Pulmonary artery endothelial cell (primary cell): ENCODE measurements around the gene AKAP12. TPM values are rescaled to one million over a fixed set of nuclear protein-coding genes. Genes with fewer than 3 reads are reported as not detected.
"Not testable (repeated sequence)": the region's sequence is repeated elsewhere in the genome, so short reads cannot be mapped to it uniquely, and the experiment has no call there.

Experiments used
- DNase-seq: peaks from one replicate; pipeline ENCODE4 v3.0.0-alpha.2; 2011; ENCODE audit warnings: low read depth, low spot score
- total RNA-seq: library from RNA; depleted of rRNA; stranded (reverse); fragments of >200 nt; gene quantifications from 2 replicates; pipeline ENCODE4 v1.2.3, GENCODE V29; 2014

The AKAP12 gene
- total RNA-seq, 1 donor from 2014 or later, result 309 TPM

DNA sequence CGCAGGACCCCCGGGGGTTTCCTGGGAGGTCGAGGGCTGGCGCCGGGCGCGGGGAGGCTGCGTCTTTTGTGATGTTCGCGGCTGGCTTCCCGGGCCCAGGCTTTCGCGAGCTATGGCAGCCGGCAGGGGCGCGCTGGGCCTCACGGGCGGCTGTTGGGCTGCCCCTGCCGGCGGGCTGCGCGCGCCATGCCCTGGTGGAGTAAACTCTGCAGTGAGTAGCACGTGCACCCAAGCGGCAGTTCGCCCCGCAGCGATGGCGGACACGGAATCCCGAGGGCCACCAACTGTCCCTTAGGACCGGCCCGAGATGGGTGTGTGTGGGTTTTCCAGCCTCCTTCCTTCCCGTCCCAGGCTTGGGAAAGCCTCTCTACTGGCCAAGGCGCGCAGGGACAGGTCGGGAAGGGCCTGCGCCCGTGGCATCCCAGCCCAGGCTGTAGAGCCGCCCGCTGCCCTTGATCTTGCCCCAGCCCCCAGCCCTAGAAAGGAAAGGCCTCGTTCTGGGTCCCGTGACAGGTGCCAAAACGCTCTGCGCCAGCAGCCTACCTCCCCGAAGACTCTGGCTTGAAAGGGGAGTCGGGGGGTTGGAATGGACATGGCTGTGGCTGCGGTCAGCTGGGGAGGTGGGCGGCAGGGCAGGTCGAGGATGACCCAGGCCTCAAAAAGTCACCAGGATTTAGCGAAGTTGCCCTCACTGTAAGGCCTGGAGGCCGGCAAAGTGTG lies 101.9 kb downstream of the AKAP12 start:
- DNase-seq, result no peak

DNA sequence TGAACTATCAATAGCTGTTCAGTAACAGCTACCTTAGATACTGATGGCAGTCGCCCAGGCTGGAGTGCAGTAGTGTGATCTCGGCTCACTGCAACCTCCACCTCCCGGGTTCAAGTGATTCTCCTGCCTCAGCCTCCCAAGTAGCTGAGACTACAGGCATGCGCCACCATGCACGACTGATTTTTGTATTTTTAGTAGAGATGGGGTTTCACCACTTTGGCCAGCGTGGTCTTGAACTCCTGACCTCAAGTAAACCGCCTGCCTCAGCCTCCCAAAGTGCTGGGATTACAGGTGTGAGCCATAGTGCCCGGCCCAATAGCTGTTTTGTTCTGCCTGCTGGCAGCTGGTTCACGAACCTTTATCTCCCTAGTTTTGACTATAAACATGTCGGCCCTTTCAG lies 103.0 kb downstream of the AKAP12 start:
- DNase-seq, result not testable (repeated sequence)

DNA sequence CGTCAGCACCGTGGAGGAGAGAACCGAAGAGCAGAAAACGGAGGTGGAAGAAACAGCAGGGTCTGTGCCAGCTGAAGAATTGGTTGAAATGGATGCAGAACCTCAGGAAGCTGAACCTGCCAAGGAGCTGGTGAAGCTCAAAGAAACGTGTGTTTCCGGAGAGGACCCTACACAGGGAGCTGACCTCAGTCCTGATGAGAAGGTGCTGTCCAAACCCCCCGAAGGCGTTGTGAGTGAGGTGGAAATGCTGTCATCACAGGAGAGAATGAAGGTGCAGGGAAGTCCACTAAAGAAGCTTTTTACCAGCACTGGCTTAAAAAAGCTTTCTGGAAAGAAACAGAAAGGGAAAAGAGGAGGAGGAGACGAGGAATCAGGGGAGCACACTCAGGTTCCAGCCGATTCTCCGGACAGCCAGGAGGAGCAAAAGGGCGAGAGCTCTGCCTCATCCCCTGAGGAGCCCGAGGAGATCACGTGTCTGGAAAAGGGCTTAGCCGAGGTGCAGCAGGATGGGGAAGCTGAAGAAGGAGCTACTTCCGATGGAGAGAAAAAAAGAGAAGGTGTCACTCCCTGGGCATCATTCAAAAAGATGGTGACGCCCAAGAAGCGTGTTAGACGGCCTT lies 110.0 kb downstream of the AKAP12 start:
- no peak for DNase-seq

DNA sequence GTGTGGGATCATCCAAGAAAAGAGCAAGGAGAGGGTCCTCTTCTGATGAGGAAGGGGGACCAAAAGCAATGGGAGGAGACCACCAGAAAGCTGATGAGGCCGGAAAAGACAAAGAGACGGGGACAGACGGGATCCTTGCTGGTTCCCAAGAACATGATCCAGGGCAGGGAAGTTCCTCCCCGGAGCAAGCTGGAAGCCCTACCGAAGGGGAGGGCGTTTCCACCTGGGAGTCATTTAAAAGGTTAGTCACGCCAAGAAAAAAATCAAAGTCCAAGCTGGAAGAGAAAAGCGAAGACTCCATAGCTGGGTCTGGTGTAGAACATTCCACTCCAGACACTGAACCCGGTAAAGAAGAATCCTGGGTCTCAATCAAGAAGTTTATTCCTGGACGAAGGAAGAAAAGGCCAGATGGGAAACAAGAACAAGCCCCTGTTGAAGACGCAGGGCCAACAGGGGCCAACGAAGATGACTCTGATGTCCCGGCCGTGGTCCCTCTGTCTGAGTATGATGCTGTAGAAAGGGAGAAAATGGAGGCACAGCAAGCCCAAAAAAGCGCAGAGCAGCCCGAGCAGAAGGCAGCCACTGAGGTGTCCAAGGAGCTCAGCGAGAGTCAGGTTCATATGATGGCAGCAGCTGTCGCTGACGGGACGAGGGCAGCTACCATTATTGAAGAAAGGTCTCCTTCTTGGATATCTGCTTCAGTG lies 110.8 kb downstream of the AKAP12 start:
- DNase-seq, result no peak

DNA sequence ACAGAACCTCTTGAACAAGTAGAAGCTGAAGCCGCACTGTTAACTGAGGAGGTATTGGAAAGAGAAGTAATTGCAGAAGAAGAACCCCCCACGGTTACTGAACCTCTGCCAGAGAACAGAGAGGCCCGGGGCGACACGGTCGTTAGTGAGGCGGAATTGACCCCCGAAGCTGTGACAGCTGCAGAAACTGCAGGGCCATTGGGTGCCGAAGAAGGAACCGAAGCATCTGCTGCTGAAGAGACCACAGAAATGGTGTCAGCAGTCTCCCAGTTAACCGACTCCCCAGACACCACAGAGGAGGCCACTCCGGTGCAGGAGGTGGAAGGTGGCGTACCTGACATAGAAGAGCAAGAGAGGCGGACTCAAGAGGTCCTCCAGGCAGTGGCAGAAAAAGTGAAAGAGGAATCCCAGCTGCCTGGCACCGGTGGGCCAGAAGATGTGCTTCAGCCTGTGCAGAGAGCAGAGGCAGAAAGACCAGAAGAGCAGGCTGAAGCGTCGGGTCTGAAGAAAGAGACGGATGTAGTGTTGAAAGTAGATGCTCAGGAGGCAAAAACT lies 111.5 kb downstream of the AKAP12 start:
- no peak for DNase-seq

DNA sequence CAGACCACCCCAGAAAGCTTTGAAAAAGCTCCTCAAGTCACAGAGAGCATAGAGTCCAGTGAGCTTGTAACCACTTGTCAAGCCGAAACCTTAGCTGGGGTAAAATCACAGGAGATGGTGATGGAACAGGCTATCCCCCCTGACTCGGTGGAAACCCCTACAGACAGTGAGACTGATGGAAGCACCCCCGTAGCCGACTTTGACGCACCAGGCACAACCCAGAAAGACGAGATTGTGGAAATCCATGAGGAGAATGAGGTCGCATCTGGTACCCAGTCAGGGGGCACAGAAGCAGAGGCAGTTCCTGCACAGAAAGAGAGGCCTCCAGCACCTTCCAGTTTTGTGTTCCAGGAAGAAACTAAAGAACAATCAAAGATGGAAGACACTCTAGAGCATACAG lies 112.0 kb downstream of the AKAP12 start:
- no peak for DNase-seq

DNA sequence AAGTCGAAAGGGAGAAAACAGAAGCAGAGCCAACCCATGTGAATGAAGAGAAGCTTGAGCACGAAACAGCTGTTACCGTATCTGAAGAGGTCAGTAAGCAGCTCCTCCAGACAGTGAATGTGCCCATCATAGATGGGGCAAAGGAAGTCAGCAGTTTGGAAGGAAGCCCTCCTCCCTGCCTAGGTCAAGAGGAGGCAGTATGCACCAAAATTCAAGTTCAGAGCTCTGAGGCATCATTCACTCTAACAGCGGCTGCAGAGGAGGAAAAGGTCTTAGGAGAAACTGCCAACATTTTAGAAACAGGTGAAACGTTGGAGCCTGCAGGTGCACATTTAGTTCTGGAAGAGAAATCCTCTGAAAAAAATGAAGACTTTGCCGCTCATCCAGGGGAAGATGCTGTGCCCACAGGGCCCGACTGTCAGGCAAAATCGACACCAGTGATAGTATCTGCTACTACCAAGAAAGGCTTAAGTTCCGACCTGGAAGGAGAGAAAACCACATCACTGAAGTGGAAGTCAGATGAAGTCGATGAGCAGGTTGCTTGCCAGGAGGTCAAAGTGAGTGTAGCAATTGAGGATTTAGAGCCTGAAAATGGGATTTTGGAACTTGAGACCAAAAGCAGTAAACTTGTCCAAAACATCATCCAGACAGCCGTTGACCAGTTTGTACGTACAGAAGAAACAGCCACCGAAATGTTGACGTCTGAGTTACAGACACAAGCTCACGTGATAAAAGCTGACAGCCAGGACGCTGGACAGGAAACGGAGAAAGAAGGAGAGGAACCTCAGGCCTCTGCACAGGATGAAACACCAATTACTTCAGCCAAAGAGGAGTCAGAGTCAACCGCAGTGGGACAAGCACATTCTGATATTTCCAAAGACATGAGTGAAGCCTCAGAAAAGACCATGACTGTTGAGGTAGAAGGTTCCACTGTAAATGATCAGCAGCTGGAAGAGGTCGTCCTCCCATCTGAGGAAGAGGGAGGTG lies 112.9 kb downstream of the AKAP12 start:
- DNase-seq, result no peak

DNA sequence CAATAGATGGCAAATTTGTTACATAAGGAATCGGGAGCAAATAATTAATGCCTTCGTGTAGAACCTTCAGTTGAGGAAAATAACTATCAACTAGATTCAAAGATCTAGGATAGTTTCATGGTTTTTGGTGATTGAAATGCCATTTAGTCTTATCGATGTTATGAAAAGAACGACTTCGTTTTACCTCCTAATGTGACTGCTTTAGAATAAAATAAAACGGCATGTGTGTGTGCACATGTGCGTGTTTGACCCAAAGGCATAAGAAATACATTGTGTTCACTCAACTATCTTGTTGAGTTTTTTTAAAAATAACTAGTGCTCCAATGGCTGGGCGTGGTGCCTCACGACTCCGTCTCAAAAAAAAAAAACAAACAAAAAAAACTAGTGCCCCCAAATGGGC lies 114.0 kb downstream of the AKAP12 start:
- no peak for DNase-seq

DNA sequence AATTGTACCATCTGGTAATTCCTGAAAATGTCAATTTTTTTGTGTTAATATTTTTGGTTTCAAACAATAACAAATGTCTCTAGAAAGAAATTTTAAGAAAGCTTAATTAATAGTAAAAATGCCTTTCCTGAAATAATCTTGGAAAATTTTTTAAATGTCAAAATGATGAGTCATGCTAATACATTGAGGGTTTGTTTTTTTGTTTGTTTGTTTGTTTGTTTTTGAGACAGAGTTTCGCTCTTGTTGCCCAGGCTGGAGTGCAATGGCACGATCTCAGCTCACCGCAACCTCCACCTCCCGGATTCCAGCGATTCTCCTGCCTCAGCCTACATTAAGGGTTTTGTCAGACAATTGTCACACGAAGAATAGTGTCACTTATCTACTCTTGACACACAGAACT lies 117.2 kb downstream of the AKAP12 start:
- DNase-seq, result not testable (repeated sequence)

DNA sequence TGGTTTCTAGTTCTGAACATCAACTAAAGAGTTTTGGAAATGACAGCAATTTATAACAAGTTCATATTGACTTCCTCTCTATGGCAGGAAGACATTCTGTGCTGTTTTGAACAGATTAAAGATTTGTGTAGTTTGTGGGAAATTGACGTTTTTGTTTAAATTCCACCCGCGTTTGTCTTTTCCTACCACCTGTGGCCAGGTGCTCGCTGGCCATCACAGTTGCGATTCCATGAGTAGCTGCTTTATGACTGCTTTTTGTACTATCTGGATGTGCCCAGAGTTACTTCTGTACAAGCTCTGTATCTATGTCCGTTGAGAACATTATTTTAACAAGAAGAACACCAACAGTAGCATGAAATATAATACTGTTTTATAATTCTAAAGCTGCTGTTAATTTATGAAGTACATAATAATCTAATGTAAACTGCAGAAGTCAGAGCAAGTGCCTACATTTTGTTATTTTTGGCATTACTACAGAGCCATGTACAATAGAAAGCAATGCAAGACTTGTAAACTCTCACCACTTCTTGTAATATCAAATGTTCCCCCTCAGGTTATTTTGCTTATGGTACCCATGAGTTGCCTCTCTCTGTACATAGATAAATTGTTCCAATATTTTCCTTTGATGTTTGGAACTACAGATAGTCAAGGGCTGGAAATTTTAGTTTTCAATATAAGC lies 118.1 kb downstream of the AKAP12 start:
- DNase-seq, result no peak

DNA sequence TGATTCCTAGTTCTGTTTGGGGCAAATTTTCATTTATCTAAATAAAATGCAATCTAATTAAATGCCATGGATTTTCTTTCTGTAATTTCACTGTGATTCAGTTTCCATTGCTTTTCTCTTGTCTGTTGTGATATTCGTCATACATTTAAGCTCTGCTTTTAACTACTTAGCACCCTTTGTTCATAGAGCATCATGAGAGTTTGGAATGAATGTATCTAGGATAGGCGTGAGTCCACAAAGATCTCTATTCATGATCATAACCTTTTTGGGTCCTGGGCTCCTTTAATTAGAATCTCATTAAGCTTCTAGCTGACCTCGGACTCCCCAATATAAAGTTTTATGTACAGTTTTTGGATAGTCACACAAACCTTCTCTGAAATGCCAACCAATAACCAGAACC lies 118.7 kb downstream of the AKAP12 start:
- no peak for DNase-seq

DNA sequence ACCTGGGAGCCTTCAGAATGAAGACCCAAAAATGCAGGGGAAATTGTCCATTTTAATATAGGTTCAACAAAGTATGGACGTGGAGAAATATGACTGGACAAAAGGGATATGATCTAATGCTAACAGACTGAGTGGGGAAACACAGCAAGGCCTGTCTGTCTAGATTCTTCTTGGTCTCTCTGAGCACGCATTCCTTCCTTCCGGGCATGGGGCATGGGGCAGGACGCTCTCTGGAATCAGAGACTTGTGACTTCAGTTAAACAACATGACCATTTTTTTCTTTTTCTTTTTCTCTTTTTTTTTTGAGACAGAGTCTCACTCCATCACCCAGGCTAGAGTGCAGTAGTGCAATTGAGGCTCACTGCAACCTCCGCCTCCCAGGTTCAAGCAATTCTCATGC lies 119.7 kb downstream of the AKAP12 start:
- DNase-seq, result no peak

DNA sequence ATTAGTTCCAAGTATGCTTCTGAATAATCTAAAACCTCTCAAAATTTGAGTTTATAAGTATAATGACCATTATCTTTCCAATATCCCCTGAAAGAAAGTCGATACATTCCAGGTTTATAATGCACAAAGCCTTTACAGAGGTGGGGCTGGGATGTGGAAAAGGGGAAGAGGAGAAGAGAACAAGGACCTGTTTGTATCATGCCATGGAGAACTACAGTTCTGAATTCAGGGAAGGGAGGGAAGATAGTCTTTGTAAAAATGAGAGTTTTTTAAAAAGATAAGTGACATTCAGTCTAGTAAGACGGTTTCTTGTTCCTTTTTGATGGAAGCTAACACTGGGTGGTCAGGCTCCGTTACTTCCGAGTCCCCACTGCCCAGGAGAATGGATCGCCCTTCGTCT lies 125.5 kb downstream of the AKAP12 start:
- DNase-seq, result no peak

DNA sequence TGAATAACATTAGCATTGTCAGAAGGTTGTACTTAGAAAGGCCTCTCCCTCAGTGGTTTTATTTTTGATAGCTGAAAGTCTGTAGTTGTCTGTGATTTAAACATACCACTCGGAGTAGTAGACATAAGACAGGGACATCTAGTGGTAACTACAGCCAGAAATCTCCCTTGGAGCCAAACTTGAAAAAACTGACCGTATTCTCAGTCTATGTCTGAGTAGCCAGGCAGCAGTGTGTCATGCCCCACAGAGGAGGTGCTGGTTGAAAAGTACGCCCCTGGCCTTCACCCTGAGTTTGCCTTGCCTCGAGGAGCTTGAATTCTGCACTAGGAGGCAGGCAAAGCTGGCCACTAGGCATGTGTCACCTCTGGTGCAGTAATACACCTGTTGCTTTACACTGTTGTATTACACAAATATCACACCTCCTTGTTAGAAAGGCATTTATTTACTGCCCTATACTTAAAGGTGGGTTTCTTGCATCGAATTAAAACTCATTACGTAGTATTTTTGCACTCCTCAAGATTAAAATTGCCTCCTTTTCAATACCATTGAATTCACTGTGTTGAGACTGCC lies 130.8 kb downstream of the AKAP12 start:
- DNase-seq, result no peak

DNA sequence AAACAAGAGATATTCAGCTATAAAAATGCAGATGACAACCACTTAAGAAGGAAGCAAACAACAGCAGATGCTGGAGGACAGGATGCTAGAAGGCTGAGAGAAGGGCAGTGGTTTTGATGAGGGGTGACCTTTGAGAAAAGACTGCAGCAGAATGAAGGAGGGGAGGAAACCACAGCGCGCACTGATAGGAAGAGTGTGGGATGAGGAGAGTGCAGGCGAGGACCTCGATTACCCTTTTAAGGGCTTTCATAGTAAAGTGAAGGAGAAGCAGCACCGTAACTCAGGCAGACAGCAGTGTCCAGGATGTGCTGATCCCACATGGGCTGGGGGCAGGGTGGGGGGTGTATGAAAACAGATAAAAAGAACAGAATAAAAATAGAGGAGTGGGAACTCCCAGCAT lies 132.4 kb downstream of the AKAP12 start:
- DNase-seq, result no peak

DNA sequence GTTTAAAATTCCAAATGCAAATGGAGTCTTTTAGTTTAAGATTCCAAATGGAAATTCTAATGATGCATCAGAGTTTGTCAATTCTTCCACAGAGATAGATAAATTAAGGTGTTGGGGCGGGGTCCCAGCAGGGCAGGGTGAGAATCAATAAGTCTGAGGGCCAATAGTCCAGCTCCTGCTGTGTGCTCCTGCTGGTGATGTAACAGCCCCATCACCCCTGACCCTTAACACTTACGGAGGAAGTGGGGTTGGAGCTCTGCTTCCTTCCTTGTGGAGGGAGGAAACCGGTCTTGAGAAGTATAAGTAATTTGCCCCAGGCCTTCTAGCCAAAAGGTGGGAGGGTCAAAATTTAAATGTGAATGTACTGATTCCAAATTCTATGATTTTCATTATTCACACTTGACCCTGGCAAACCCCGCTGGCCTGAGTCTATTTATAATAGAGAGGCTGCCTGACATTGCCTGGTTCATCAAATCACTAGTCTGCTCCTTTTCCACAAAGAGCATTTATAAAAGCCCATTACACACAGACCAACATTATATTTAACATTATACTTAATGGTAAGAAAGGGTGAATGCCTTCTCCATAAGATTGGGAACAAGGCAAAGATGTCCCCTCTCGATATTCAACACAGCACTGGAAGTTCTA lies 134.4 kb downstream of the AKAP12 start:
- DNase-seq, result peak; percentile 49

DNA sequence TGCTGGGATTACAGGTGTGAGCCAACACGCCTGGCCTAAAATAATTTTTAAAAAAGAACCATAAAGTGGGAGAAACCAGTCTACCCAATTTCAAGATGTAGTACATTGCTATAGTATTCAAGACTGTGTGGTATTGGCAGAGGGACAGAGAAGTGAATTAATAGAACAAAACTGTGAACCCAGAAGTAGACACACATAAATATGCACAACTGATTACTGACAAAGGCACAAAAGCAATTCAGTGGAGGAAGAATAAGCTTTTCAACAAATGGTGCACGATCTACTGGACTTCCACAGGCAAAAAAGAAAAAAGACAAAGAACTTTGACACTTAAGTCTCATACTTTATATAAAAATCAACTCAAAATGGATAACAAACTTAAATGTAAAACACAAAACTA lies 136.1 kb downstream of the AKAP12 start:
- DNase-seq, result no peak

DNA sequence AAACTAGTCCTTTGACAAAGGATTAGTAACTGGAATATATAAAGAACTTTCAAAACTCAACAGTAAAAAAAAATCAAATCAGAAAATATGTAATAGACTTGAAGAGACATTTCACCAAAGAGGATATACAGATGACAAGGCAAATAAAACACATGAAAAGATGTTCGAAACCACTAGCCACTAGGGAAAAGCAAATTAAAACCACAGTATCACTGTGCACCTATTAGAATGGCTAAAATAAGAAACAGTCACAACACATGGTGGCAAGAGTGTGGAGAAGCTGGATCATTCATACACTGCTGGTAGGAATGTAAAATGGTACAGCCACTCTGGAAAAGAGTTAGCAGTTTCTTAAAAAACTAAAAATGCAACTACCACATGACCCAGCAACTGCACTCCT lies 136.7 kb downstream of the AKAP12 start:
- DNase-seq, result no peak

DNA sequence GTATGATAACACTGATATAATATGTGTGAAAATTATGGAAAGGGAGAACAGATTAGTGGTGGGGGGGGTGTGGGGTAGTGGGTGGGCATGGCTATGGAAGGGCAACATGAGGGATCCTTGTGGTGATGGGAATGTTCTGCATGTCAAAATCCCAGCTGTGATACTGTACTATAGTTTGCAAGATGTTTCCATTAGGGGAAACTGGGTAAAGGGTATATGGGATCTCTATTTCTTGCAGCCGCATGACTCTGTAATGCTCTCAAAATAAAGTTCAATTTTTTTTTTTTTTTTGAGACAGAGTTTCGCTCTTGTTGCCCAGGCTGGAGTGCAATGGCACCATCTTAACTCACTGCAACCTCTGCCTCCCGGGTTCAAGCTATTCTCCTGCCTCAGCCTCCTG lies 137.3 kb downstream of the AKAP12 start:
- DNase-seq, result no peak
